Heart right ventricle (tissue), 16 donors: ENCODE data around the gene C6orf47. TPM values are rescaled to one million over a fixed set of nuclear protein-coding genes. Genes with fewer than 3 reads are reported as not detected.
A peak's percentile ranks its signal among the peaks of the same experiment; 100 is the strongest.

Source experiments
- ATAC-seq, 8 donors: fragments of 200-7000 bp; cut with Tn5 transposase; one replicate each; pipeline ENCODE4 v1.9.1; 2020; ENCODE audit warnings: mild to moderate bottlenecking in 8 of 8, moderate library complexity in 8 of 8, moderate number of reproducible peaks in 1 of 8
- DNase-seq, 2 donors: peaks; one replicate each; pipeline ENCODE4 v3.0.0-alpha.2; 2020
- H3K27ac ChIP-seq, 10 donors: fragments of 200-600 bp; sonication (generic) in 2 of 10; one replicate each; pipeline versions ENCODE4 v1.5.0 to v1.8.0; 2020 to 2022; ENCODE audit warnings: mild to moderate bottlenecking in 3 of 10
- H3K27me3 ChIP-seq, 7 donors: fragments of 200-600 bp; one replicate each; pipeline ENCODE4 v1.8.0; 2021 to 2022; ENCODE audit warnings: mild to moderate bottlenecking in 2 of 7
- H3K36me3 ChIP-seq, 9 donors: fragments of 200-600 bp; sonication (generic) in 1 of 9; one replicate each; pipeline versions ENCODE4 v1.5.0 to v1.8.0; 2020 to 2022; ENCODE audit warnings: mild to moderate bottlenecking in 2 of 9
- H3K4me1 ChIP-seq, 9 donors: fragments of 200-600 bp; sonication (generic) in 1 of 9; one replicate each; pipeline versions ENCODE4 v1.5.0 to v1.8.0; 2020 to 2022; ENCODE audit warnings: mild to moderate bottlenecking in 4 of 9
- H3K4me3 ChIP-seq, 10 donors: fragments of 200-600 bp; sonication (generic) in 2 of 10; one replicate each; pipeline versions ENCODE4 v1.5.0 to v1.8.0; 2020 to 2022; ENCODE audit warnings: mild to moderate bottlenecking in 7 of 10, moderate library complexity in 2 of 10
- H3K9me3 ChIP-seq, 11 donors: fragments of 200-600 bp in 10 of 11; sonication (generic) in 2 of 11; one replicate each; pipeline versions ENCODE4 v1.5.0 to v1.8.0; 2013 to 2022; ENCODE audit warnings: mild to moderate bottlenecking in 2 of 11, control low read depth in 1 of 11, moderate library complexity in 1 of 11
- WGBS, 2 donors: extraction: QIAGEN DNeasy Blood & Tissue Kit; methylation state at CpG; one replicate each; pipeline ENCODE4 v1.1.7; 2013; ENCODE audit warnings: inconsistent platforms in 1 of 2; 5-methylcytosine and 5-hydroxymethylcytosine counted together
- intact Hi-C, 10 donors: fragments of 100-400 bp; cut with DNase I; formaldehyde crosslinking; loops; one replicate each; pipeline versions ENCODE4 v1.11.1 to v1.14.2; 2022
- polyA plus RNA-seq, 2 donors: library from polyadenylated mRNA; stranded (reverse); fragments of 200-250 nt; gene quantifications; one replicate each; pipeline ENCODE4 v1.2.3, GENCODE V29; 2013
- total RNA-seq, 10 donors: library from RNA; stranded (reverse); fragmentation: NEBNext Ultra II Directional in 3 of 10; extraction: Animal tissue kit (Norgen Biotek cat#: 25700) in 3 of 10; gene quantifications; one replicate each; pipeline versions ENCODE4 v1.2.1 to v1.2.4, GENCODE V29; 2021 to 2023
- TF ChIP-seq, protein P1 (sequence below), 9 donors: fragments of 200-600 bp; sonication (generic) in 2 of 9; IDR thresholded peaks; one replicate each; pipeline versions ENCODE4 v1.5.0 to v1.8.0; 2021 to 2022; ENCODE audit warnings: antibody characterized with exemption in 9 of 9, mild to moderate bottlenecking in 5 of 9, moderate library complexity in 1 of 9
- donor health status: Arrhythmogenic right ventricular cardiomyopathy.
- donor health status: ischemic (EF 13 %, LVEDD 7.1; RV severe dilation, severe dysfunction).
- donor health status: healthy with polysubstance abuse.
- donor health status: DM: no; HTN: yes; CAD: no.
- donor health status: DM: no; HTN: no; CAD: no.
- donor health status: ischemic (EF 25% LVEDD 6.9; RV normal size, moderate dysfunction).
- donor health status: ischemic (EF 25% LVEDD 5.7; RV mildly dilated, moderate dysfunction).
- donor health status: healthy.
- donor health status: DM: yes; HTN: yes; CAD: no.
- donor health status: Ischemic cardiomyopathy.
- donor health status: ischemic (EF 35%, LVEDD 5.7; RV mildly dilated, moderate dysfunction).
- donor health status: nonischemic (EF 11% LVEDD 7.7; RV severe dilation, severe dysfunction).
- donor health status: DM: yes; HTN: yes; CAD: no.
- donor health status: PGD.
- donor health status: ischemic (EF 29% LVEDD 5.4; RV normal size, mild dysfunction).
- donor health status: nonischemic (EF 23%, LVEDD 6.1; RV moderate dilation, normal function).

Gene C6orf47
- total and polyA plus RNA-seq, 12 donors, result 15.9 to 23.3 (median 18.1) TPM

DNA sequence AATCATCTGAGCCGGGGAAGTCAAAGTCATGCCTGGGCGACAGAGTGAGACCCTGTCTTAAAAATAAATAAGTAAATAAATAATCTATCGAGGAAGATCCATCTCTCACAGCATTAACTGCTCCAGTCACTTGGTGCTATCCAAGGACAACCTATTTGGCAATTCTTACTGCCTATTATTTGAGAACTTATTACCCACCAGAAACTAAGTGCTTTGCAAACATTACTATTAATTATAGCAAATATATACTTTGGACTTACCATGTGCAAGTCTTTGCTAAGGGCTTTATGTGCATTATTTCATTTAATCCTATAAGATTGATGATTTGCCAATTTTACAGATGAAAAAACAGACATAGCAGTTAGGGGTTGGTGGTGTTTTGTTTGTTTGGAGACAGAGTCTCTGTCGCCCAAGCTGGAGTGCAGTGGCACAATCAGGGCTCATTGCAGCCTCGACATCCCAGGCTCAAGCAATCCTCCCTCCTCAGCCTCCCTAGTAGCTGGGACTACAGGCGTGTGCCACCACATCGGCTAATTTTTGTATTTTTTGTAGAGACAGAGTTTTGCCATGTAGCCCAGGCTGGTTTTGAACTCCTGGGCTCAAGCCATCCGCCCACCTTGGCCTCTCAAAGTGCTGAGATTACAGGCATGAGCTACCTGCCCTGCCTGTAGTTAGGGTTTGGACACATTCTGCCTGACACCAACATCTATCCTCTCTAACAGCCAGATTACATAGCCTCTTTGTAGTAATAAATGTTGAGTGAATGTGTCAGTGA, 5.8 kb downstream of the C6orf47 start:
- Histone ChIP-seq H3K36me3 (peaks cover 0 to 55% (median 5%) of the 10 kb centered on the region in 9 donors), H3K4me3 (no peak overlapping the region), H3K9me3 (no peaks in the 10 kb centered on the region), H3K4me1 (peaks cover 12 to 58% (median 52%) of the 10 kb centered on the region in 9 donors), H3K27ac (no peak overlapping the region), H3K27me3 (no peaks in the 10 kb centered on the region)
- no peak for DNase-seq
- intact Hi-C loops, result no loop called here
- ATAC-seq, result no peak
- whole genome bisulfite sequencing, 2 donors, result 95 to 97% methylated on average over 8 of the region's 8 CpGs
- TF ChIP-seq, protein P1, sequence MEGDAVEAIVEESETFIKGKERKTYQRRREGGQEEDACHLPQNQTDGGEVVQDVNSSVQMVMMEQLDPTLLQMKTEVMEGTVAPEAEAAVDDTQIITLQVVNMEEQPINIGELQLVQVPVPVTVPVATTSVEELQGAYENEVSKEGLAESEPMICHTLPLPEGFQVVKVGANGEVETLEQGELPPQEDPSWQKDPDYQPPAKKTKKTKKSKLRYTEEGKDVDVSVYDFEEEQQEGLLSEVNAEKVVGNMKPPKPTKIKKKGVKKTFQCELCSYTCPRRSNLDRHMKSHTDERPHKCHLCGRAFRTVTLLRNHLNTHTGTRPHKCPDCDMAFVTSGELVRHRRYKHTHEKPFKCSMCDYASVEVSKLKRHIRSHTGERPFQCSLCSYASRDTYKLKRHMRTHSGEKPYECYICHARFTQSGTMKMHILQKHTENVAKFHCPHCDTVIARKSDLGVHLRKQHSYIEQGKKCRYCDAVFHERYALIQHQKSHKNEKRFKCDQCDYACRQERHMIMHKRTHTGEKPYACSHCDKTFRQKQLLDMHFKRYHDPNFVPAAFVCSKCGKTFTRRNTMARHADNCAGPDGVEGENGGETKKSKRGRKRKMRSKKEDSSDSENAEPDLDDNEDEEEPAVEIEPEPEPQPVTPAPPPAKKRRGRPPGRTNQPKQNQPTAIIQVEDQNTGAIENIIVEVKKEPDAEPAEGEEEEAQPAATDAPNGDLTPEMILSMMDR (IDR thresholded peaks at IDR 0.05), result no peak

DNA sequence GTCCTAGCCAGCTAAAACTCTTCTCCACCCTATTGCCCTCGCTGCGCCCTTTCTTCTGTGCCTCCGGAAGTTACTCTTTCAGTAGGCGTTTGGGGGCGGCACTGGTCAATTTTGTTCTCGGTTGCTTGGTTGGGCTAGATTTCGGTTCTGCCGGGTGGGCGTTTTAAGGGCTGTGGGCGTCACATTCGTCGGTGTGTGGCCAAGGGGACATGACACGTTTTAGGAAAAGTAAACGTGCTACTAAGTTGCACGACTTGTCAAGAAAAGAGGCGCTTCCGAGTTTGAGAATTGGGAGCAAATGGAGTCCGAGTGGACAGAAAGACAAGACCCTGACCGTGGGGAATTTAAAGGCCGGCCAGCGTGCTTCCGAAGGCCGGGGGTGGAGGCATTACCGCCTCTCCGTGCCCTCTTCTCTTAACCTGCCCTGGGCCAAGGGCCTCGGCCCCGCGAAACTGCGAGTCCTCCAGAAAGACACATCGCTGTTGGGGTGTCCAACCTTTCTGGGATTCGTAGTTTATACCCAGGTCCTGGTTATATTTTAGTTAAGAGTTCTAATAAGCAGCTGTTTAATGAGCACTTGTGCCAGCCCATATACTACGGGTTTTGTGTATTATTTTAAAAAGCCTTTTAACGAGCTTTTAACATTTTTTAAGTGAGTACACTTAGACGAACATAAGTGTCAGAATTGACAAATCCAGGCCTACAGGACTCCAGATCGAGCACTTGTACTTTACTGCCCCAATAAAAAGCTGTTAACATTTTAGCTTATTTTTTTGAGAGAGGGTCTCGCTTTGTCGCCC, 7.5 kb downstream of the C6orf47 start:
- Histone ChIP-seq H3K4me1 (peaks cover 0 to 45% (median 36%) of the 10 kb centered on the region in 9 donors), H3K9me3 (no peaks in the 10 kb centered on the region), H3K4me3 (peak overlapping the region; percentile 51 to 93 (median 76)), H3K36me3 (peaks cover 0 to 65% (median 22%) of the 10 kb centered on the region in 9 donors), H3K27ac (peak overlapping the region; percentile 85 to 100 (median 98)), H3K27me3 (no peaks in the 10 kb centered on the region)
- TF ChIP-seq, protein P1 (IDR thresholded peaks at IDR 0.05), result peak in 3 of 9 donors; percentile 14 to 29 (median 19)
- ATAC-seq (peak; percentile 69 to 86 (median 82)), DNase-seq (peak; percentile 76 to 94)
- WGBS, 2 donors, result 9% methylated on average over 37 of the region's 37 CpGs
- intact Hi-C loops, result loop anchor here in 2 of 10 donors (1.0 to 2.0 kb wide), 2 partner anchors 32 to 33 kb away; partner anchors contain the start of gene PRRC2A (in 2 of the 2)

GRCh38 chr6:31651602-31652191, 8.9 kb downstream of the C6orf47 start:
- ATAC-seq, result peak; percentile 63 to 79 (median 76)
- intact Hi-C loops, result loop anchor here in 2 of 10 donors (1.0 to 2.0 kb wide), 2 partner anchors 31 kb away; partner anchors contain the start of gene PRRC2A (in 2 of the 2)
- Histone ChIP-seq H3K27ac (peak overlapping the region; percentile 85 to 100 (median 98)), H3K27me3 (no peaks in the 10 kb centered on the region), H3K36me3 (peaks cover 0 to 65% (median 34%) of the 10 kb centered on the region in 9 donors), H3K4me3 (peak overlapping the region; percentile 51 to 93 (median 76)), H3K4me1 (peaks cover 0 to 37% (median 28%) of the 10 kb centered on the region in 9 donors), H3K9me3 (no peaks in the 10 kb centered on the region)
- 2% methylated on average over 29 of the region's 29 CpGs for WGBS, 2 donors
- TF ChIP-seq, protein P1 (IDR thresholded peaks at IDR 0.05), result no peak
- peak in 1 of 2 donors; percentile 84 for DNase-seq

GRCh38 chr6:31645325-31645724, 15.3 kb downstream of the C6orf47 start:
- Histone ChIP-seq H3K4me1 (peaks cover 0 to 10% (median 3%) of the 10 kb centered on the region in 9 donors), H3K27ac (no peak overlapping the region), H3K36me3 (peaks cover 3 to 100% (median 97%) of the 10 kb centered on the region in 9 donors), H3K9me3 (no peaks in the 10 kb centered on the region), H3K4me3 (no peak overlapping the region), H3K27me3 (no peaks in the 10 kb centered on the region)
- intact Hi-C loops, result no loop called here
- TF ChIP-seq, protein P1 (IDR thresholded peaks at IDR 0.05), result no peak
- DNase-seq (no peak), ATAC-seq (no peak)
- WGBS, 2 donors, result 92 to 96% methylated on average over 9 of the region's 9 CpGs
